ENCODE results near the gene EPS8L2.

DNA sequence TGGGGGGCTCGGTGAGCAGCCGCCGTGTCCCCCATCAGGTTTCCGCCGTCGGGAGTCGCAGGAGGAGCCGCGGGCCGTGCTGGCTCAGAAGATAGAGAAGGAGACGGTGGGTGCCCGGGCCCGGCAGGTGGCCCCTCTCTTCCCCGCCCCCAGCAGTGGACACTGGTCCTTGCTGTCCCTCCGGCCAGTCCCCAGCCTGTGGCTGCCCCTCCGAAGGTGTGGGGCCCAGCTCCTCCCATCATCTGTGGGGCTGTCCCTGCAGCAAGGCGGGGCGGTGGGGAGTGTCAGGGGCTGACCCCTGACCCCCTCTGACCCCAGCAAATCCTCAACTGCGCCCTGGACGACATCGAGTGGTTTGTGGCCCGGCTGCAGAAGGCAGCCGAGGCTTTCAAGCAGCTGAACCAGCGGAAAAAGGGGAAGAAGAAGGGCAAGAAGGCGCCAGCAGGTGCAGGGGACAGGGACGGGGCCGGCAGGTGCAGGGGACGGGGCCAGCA is 15.3 kb downstream of the EPS8L2 start:
- TF ChIP-seq CTCF (IDR thresholded peaks at IDR 0.05), result no peak
- TF ChIP-seq POLR2AphosphoS5 (IDR thresholded peaks at IDR 0.05), result no peak
- TF ChIP-seq POLR2A (IDR thresholded peaks at IDR 0.05; ENCODE audit: low read depth), result no peak
- TF ChIP-seq EP300 (IDR thresholded peaks at IDR 0.05), result no peak
